HL-60 (cell line): ENCODE data around the gene OMA1.

ENCODE experiments used
- GABPA ChIP-seq: IDR thresholded peaks from 2 replicates; pipeline ENCODE4 v1.6.1; 2012; ENCODE audit warnings: low read depth
- TF ChIP-seq, protein P1 (sequence below): IDR thresholded peaks from one replicate; pipeline ENCODE4 v1.5.1; 2011; ENCODE audit warnings: low read length, control low read depth, inconsistent platforms; ENCODE audit not compliant: insufficient read depth

DNA sequence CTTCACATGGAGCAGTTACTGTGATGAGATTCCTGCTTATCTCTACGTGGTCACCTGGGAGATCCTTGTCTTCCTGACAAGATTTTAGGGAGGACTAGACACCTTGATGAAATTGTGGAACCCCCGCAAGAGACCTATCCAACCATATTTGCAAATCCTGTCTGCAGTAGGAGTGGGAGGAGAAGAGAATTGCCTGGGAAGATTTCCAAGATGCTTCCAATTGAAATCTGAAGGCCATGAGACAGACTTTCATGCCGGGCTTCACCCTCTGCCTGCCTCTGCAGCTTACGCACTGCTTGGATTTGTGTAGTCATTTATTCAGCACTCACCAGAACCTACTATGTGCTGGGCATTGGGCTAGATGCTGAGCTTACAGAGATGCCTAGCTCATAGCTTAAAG lies 106.6 kb downstream of the OMA1 start:
- TF ChIP-seq, protein P1, sequence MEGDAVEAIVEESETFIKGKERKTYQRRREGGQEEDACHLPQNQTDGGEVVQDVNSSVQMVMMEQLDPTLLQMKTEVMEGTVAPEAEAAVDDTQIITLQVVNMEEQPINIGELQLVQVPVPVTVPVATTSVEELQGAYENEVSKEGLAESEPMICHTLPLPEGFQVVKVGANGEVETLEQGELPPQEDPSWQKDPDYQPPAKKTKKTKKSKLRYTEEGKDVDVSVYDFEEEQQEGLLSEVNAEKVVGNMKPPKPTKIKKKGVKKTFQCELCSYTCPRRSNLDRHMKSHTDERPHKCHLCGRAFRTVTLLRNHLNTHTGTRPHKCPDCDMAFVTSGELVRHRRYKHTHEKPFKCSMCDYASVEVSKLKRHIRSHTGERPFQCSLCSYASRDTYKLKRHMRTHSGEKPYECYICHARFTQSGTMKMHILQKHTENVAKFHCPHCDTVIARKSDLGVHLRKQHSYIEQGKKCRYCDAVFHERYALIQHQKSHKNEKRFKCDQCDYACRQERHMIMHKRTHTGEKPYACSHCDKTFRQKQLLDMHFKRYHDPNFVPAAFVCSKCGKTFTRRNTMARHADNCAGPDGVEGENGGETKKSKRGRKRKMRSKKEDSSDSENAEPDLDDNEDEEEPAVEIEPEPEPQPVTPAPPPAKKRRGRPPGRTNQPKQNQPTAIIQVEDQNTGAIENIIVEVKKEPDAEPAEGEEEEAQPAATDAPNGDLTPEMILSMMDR, result no peak
- no peak for TF ChIP-seq GABPA
